Measurements from ENCODE around the gene MME.

The MME gene

DNA sequence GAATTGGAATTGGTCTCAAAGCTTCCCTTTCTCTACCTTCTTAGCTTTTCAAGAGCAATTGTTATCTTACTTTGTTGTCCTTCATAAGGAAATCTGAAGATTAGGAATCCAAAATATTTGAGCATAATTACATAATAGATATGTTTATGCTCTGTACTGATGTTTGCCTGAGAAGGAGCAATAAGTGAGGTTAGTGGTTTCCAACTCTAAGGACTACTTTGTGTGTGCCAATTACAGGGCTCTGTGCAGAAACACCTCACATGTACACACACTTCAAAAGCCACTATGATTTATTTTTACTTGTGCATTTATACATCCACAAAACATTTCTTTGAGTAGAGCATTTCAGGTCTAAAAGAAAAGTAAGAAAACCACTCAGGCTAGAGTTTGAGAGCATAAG is 49.9 kb downstream of the MME start:
- no peak for TF ChIP-seq TEAD4 (IDR thresholded peaks at IDR 0.05)
- no peak for TF ChIP-seq EGR1 (IDR thresholded peaks at IDR 0.05)

DNA sequence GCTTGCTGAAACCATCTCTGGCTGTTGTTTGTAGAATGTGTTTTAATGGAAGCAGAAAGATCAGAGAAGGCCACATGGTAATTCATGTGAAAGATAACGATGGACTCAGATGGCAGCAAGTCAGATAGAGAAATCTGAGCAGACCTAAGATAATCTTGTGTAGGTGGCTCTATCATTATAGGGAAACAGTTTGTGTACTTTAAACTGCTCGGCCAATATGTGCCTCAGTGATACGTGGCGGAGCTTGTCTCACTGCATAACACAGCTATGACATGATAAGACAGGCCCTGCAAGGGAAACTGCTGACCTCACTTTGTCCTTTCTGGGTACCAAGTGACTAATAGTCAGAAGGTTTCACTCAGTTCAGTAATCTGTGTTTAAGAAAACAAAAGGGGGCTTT is 51.0 kb downstream of the MME start:
- TF ChIP-seq TAF1 (IDR thresholded peaks at IDR 0.05; ENCODE audit: low read depth) (no peak), NFIC (IDR thresholded peaks at IDR 0.05) (no peak), YY1 (IDR thresholded peaks at IDR 0.05; ENCODE audit: low read depth) (no peak), REST (IDR thresholded peaks at IDR 0.05; ENCODE audit: low read depth) (no peak), ZBTB7A (IDR thresholded peaks at IDR 0.05; ENCODE audit: low read depth) (no peak), EGR1 (IDR thresholded peaks at IDR 0.05) (no peak), TEAD4 (IDR thresholded peaks at IDR 0.05) (no peak), FOXM1 (IDR thresholded peaks at IDR 0.05; ENCODE audit: borderline replicate concordance, low read depth) (no peak), CREB1 (IDR thresholded peaks at IDR 0.05; ENCODE audit: low read depth) (no peak), EP300 (IDR thresholded peaks at IDR 0.05; ENCODE audit: borderline replicate concordance) (no peak), MAX (IDR thresholded peaks at IDR 0.05) (no peak), TCF12 (IDR thresholded peaks at IDR 0.05; ENCODE audit: low read depth) (no peak), RAD21 (IDR thresholded peaks at IDR 0.05; ENCODE audit: low read depth) (no peak), CEBPB (IDR thresholded peaks at IDR 0.05) (no peak)
- TF ChIP-seq, protein P1, sequence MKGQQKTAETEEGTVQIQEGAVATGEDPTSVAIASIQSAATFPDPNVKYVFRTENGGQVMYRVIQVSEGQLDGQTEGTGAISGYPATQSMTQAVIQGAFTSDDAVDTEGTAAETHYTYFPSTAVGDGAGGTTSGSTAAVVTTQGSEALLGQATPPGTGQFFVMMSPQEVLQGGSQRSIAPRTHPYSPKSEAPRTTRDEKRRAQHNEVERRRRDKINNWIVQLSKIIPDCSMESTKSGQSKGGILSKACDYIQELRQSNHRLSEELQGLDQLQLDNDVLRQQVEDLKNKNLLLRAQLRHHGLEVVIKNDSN (IDR thresholded peaks at IDR 0.05) = no peak

DNA sequence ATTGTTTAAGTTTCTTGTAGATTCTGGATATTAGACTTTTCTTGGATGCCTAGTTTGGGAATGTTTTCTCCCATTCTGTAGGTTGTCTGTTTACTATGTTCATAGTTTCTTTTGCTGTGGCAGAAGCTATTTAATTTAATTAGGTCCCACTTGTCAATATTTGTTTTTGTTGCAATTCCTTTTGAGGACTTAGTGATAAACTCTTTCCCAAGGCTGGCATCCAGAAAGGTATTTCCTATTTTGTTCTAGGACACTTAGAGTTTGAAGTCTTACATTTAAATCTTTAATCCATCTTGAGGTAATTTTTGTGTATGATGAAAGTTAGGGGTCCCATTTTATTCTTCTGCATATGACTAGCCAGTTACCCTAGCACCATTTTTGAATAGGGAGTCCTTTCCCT is 54.9 kb downstream of the MME start:
- TF ChIP-seq ZBTB7A (IDR thresholded peaks at IDR 0.05; ENCODE audit: low read depth) (no peak), CREB1 (IDR thresholded peaks at IDR 0.05; ENCODE audit: low read depth) (no peak), REST (IDR thresholded peaks at IDR 0.05; ENCODE audit: low read depth) (no peak), FOXM1 (IDR thresholded peaks at IDR 0.05; ENCODE audit: borderline replicate concordance, low read depth) (no peak), MAX (IDR thresholded peaks at IDR 0.05) (no peak), RAD21 (IDR thresholded peaks at IDR 0.05; ENCODE audit: low read depth) (no peak), EGR1 (IDR thresholded peaks at IDR 0.05) (no peak), CEBPB (IDR thresholded peaks at IDR 0.05) (no peak), TAF1 (IDR thresholded peaks at IDR 0.05; ENCODE audit: low read depth) (no peak), YY1 (IDR thresholded peaks at IDR 0.05; ENCODE audit: low read depth) (no peak), NFIC (IDR thresholded peaks at IDR 0.05) (no peak), TEAD4 (IDR thresholded peaks at IDR 0.05) (no peak), TCF12 (IDR thresholded peaks at IDR 0.05; ENCODE audit: low read depth) (no peak)
- TF ChIP-seq, protein P1 (IDR thresholded peaks at IDR 0.05) = no peak

DNA sequence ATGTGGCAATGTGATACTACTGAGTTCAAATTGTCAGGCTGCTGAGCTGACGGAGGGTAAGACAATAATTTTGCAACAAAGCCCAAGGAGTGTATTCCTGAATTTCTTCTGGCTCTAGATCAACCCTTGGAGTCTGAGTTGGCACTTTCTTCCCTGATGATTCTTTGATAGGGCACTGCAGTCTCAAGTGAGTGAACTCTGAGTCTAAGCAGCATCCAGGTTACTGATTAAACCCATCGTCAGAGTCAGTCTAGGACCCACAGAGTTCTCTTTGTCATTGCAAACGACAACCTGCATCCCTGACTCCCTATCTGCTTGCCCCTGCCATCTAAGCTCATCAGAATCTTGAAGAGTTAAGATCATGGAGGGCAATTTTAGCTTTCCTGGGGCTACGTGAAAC is 58.6 kb downstream of the MME start:
- TF ChIP-seq REST (IDR thresholded peaks at IDR 0.05; ENCODE audit: low read depth) (no peak), NFIC (IDR thresholded peaks at IDR 0.05) (no peak)
- TF ChIP-seq, protein P1 (IDR thresholded peaks at IDR 0.05) = no peak

GRCh38 chr3:155147588-155147987 is 67.5 kb downstream of the MME start:
- TF ChIP-seq EGR1 (IDR thresholded peaks at IDR 0.05) (no peak), TEAD4 (IDR thresholded peaks at IDR 0.05) (no peak), CREB1 (IDR thresholded peaks at IDR 0.05; ENCODE audit: low read depth) (no peak), CEBPB (IDR thresholded peaks at IDR 0.05) (no peak)

Measured in Ishikawa (cell line).